Measurements from ENCODE around the gene GAS6. TPM values are rescaled to one million over a fixed set of nuclear protein-coding genes. Genes with fewer than 3 reads are reported as not detected.

Gene GAS6
- total RNA-seq, 1 donor from 2014 or later = 0.62 TPM

DNA sequence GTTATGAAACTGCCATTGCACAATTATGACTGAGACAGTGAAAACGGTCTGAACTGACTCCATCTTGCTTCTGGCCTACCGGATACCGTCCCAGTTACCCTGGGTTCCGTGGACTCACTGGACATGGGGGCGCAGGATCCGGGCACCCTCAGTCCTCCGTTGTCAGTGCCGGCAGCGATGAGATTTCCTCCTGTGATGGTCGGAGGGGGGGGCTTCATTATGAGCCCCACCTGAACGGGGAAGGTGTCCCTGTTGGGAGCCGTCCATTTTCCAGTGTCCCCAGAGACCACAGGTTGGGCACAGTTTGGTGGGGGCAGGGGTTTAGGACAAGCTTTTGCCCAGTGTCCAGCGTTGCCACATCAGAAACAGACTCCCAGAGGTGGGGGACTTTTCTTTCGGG lies 81.4 kb downstream of the GAS6 start:
- no peaks in the 10 kb centered on the region for H3K9me3 Mint-ChIP-seq
- DNase-seq (ENCODE audit: low spot score) = no peak
- peaks cover 19% of the 10 kb centered on the region for H3K27me3 Mint-ChIP-seq (ENCODE audit: insufficient read depth)
- no peaks in the 10 kb centered on the region for H3K4me1 Mint-ChIP-seq (ENCODE audit: low read depth)
- no peak overlapping the region for H3K4me3 Mint-ChIP-seq
- no peak overlapping the region for H3K27ac Mint-ChIP-seq
- no peaks in the 10 kb centered on the region for H3K36me3 Mint-ChIP-seq (ENCODE audit: low read depth)
- intact Hi-C loops (cut with micrococcal nuclease) = no loop called here

DNA sequence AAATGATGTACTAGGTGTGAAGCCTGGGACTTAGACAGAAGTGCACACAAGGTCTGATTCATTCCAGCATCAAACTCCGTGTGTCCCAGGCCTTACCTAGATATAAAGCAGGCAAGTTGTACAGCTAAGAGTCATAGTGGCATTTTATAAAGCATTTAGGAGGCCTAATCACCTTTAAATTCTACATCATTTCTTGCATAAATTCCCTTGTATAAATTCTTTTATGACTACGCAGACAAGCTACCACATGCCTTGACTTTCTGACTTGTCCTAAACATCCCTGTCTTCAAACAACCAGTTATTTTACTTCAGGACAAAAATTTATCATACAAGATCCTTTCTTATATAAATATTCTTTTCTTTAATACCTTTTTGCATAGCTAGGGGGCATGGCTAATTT lies 82.3 kb downstream of the GAS6 start:
- H3K4me1 Mint-ChIP-seq (ENCODE audit: low read depth) = no peaks in the 10 kb centered on the region
- no peaks in the 10 kb centered on the region for H3K36me3 Mint-ChIP-seq (ENCODE audit: low read depth)
- no peak for DNase-seq (ENCODE audit: low spot score)
- intact Hi-C loops (cut with micrococcal nuclease) = no loop called here
- no peak overlapping the region for H3K4me3 Mint-ChIP-seq
- no peaks in the 10 kb centered on the region for H3K9me3 Mint-ChIP-seq
- H3K27ac Mint-ChIP-seq = no peak overlapping the region
- peaks cover 19% of the 10 kb centered on the region for H3K27me3 Mint-ChIP-seq (ENCODE audit: insufficient read depth)

DNA sequence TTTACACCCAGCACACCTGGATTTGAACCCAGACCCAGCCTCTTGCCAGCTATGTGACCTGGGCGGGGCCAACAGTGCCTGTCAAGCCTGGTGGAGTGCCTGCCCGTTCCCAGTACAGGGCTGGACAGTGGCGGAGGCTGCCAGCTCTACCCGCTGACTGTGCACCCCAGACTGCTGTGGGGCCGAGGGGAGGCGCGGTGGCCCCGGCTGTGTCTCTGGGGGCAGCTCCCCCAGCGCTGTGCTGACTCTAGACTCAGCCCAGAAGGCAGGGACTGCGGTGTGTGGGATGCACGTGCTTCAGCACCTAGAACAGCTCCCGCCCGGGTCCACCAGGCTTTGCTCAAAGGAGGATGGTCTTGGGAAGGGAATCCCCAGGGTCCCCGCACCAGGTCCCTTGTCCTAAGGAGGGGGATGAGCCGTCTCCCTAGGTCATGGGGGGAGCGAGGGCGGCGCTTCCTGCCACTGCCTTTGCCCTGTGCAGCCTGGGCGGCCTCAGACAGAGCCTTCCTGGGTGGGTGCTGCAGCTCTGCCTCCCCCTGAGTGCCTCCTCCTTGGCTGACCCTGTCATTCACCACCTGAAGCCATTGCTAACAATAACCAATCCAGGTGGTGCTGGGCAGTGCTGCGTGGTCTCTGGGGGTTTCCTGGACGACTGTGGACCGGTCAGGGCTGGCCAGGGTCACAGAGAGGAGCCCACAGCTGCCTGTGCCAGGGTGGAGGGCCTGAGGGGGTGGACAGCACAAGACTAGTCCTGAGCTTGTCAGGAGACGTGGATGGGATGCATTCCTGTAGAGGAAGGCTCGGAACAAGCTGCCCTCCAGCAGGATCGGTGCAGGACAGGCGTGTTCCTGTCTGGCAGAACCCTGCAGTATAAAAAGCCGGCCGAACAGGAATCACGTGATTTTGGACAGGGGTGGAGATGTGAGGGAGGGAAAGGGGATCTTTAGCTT lies 86.3 kb downstream of the GAS6 start:
- intact Hi-C loops (cut with micrococcal nuclease) = no loop called here
- Mint-ChIP-seq H3K36me3 (ENCODE audit: low read depth) (no peaks in the 10 kb centered on the region), H3K27me3 (ENCODE audit: insufficient read depth) (peaks cover 7% of the 10 kb centered on the region), H3K4me1 (ENCODE audit: low read depth) (peaks cover under 1% of the 10 kb centered on the region), H3K9me3 (peaks cover 2% of the 10 kb centered on the region), H3K27ac (no peak overlapping the region), H3K4me3 (no peak overlapping the region)
- DNase-seq (ENCODE audit: low spot score) = no peak

DNA sequence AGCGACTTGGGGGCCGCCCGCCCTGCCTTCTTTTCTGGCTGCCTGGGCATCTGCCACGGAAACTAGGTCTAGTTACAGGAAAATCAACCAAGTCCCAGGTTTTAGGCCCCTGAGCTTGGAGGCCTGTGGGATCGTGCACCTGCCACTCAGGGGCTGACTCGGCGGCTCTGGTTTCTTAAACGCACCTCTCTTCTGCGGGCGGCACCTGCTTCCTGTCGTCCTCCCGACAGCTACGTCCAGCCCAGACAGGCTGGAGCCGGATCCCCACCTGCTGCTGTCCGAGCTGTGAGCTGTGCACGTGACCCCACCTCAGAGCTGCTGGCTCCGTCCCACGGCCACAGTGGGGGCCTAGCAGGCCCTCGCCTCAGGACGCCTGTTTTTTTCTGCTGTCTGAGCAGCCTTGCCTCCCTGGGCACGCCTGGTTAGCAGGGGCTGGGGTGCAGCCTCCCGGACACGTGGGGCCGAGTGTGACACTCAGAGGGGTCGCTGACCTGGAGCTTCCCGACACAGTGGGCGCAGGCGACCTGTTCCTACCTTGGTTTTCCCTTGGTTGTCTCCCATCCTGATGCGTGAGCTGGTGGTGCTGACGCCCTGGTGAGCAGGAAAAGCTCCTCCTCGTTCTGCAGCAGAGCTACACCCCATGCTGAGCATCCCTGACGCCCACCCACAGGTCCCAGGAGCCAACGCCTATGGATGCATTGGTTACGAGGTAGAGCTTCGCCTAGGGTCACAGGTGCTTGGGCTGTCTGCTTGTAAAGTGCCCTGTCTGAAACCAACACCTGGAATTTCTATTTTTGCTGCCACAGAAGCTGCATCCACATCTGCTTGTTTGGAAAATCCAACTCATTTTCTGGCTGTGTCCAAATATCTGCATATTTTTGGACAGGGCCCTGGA lies 87.4 kb downstream of the GAS6 start:
- Mint-ChIP-seq H3K36me3 (ENCODE audit: low read depth) (peaks cover 1% of the 10 kb centered on the region), H3K27me3 (ENCODE audit: insufficient read depth) (peaks cover 7% of the 10 kb centered on the region), H3K27ac (no peak overlapping the region), H3K4me1 (ENCODE audit: low read depth) (peaks cover 9% of the 10 kb centered on the region), H3K4me3 (no peak overlapping the region), H3K9me3 (peaks cover 10% of the 10 kb centered on the region)
- intact Hi-C loops (cut with micrococcal nuclease) = no loop called here
- DNase-seq (ENCODE audit: low spot score) = no peak

DNA sequence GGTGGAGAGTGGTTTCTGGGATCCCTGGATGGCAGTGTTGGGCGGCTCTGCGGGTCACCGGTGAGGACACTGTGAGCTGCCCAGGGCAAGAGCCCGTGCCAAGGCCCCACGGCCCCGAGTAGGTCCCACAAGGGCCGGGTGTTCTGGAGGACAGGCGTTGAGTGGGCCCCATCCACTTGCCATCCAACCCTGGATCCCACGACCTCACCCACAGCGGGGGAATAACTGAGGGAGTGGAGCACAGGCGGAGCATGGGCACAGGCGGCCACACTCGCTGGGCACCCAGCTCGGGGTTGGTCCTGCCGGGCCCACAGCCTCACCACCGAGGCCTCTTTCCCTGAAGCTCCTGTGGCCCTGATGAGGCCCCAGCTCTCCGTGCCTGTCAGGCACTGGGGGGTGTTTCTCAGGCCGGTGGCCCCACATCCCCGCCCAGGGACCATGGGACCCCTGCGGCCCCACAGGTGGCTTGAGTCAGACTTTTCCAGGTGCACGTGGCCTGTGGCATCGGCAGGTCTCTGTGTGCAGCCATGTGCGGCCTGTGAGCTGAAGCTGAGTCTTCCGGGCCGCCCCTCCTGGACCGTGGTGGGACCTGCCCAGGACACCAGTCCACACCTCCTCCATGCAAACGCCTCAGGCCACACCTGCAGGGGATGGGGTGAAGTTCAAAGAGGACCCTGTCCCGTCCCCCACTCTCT lies 88.3 kb downstream of the GAS6 start:
- Mint-ChIP-seq H3K27me3 (ENCODE audit: insufficient read depth) (peaks cover 7% of the 10 kb centered on the region), H3K4me1 (ENCODE audit: low read depth) (peaks cover 9% of the 10 kb centered on the region), H3K4me3 (no peak overlapping the region), H3K9me3 (peaks cover 10% of the 10 kb centered on the region), H3K36me3 (ENCODE audit: low read depth) (peaks cover 1% of the 10 kb centered on the region), H3K27ac (no peak overlapping the region)
- intact Hi-C loops (cut with micrococcal nuclease) = no loop called here
- no peak for DNase-seq (ENCODE audit: low spot score)

DNA sequence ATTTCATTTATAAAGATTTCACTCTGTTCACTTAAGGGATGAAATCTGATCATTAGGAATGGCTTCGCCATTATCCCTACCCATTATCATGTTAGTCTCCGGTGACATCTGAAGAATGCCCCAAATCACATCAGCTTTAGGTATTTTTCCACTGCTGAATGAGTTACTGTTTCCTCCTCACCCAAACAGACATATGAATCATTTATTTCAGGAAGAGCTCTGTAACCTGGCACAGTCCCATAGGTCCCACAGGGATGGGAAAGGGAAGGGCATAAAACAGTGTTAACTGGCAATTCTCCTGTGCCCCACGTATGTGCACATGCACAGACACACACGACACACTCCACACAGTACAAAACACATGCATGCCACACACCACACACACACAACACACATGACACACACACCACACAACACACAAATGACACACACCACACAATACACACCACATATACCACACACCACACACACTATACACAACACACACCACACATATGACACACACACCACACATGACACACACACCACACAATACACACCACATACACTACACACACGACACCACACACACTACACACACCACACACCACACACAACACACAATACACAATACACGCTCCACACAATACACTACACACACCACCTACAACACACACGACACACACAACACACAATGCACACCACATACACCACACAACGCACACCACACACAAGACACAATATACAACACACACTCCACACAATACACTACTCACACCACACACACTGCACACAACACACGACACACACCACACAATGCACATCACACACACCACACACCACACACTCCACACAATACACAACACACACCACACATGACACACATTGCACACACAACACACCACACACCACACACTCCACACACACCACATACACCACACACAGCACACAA lies 89.4 kb downstream of the GAS6 start:
- intact Hi-C loops (cut with micrococcal nuclease) = no loop called here
- H3K27ac Mint-ChIP-seq = no peak overlapping the region
- no peak overlapping the region for H3K4me3 Mint-ChIP-seq
- DNase-seq (ENCODE audit: low spot score) = no peak
- H3K9me3 Mint-ChIP-seq = peaks cover 10% of the 10 kb centered on the region
- H3K27me3 Mint-ChIP-seq (ENCODE audit: insufficient read depth) = peaks cover 7% of the 10 kb centered on the region
- H3K36me3 Mint-ChIP-seq (ENCODE audit: low read depth) = peaks cover 1% of the 10 kb centered on the region
- H3K4me1 Mint-ChIP-seq (ENCODE audit: low read depth) = peaks cover 9% of the 10 kb centered on the region

DNA sequence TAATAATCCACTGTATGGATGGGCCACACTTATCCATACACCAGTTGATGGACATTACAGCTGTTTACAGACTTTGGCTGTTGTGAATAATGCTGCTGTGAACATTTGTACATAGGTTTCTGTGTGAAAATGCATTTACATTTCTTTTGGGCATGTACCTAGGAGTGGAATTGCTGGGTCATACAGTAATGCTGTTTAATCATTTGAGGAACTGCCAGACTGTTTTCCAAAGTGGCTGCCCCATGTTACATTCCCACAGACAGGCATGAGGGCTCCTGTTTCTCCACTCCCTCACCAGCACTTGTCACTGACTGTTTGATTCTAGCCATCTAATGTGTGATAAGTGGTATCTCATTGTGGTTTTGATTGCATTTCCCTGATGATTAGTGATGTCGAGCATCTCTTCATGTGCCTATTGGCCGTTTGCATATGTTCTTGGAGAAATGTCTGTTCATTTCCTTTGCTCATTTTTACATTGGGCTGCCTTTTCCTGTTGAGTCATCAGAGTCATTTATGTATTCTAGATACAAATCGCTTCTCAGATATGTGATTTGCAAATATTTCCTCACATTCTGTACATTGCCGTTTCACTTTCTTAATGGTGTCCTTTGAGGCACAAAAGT lies 92.1 kb downstream of the GAS6 start:
- H3K27me3 Mint-ChIP-seq (ENCODE audit: insufficient read depth) = no peaks in the 10 kb centered on the region
- peaks cover 10% of the 10 kb centered on the region for H3K9me3 Mint-ChIP-seq
- no peak overlapping the region for H3K4me3 Mint-ChIP-seq
- no peak overlapping the region for H3K27ac Mint-ChIP-seq
- DNase-seq (ENCODE audit: low spot score) = no peak
- H3K4me1 Mint-ChIP-seq (ENCODE audit: low read depth) = peaks cover 9% of the 10 kb centered on the region
- peaks cover 1% of the 10 kb centered on the region for H3K36me3 Mint-ChIP-seq (ENCODE audit: low read depth)
- intact Hi-C loops (cut with micrococcal nuclease) = no loop called here

DNA sequence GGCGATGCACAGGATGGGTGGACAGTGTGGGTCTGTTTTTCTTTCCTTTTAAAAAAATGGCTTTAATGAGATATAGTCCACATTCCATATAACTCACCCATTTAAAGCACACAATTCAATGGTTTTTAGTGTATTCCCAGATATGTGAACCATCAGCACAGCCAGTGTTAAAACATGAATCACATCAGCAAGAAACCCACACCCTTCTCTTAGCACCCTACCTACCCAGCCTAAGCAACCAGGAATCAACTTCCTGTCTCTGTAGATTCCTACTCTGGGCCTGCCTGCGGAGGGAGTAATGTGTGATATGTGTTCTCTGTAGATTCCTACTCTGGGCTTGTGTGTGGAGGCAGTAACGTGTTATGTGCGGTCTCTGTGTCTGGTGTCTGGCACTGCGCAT lies 92.9 kb downstream of the GAS6 start:
- Mint-ChIP-seq H3K4me3 (no peak overlapping the region), H3K27ac (no peak overlapping the region)
- intact Hi-C loops (cut with micrococcal nuclease) = no loop called here

More for the DNA sequence above, 92.9 kb downstream of the GAS6 start:
- Mint-ChIP-seq H3K36me3 (ENCODE audit: low read depth) (peaks cover 1% of the 10 kb centered on the region), H3K4me1 (ENCODE audit: low read depth) (peaks cover 9% of the 10 kb centered on the region), H3K9me3 (peaks cover 10% of the 10 kb centered on the region), H3K27me3 (ENCODE audit: insufficient read depth) (no peaks in the 10 kb centered on the region)
- no peak for DNase-seq (ENCODE audit: low spot score)

Other genes with a start within 250 kb of the GAS6 start
- not detected in 2 replicates for gene ATP4B, start 205.9 kb downstream of the GAS6 start, total RNA-seq
- 0.12 TPM in 1 of 2 replicates, not detected in the other for gene GRK1, start 196.9 kb downstream of the GAS6 start, total RNA-seq
- 2.2 and 2.6 TPM in 2 replicates for gene TMEM255B, start 104.8 kb downstream of the GAS6 start, total RNA-seq
- gene C13orf46, start 110.0 kb upstream of the GAS6 start, total RNA-seq = 0.83 and 0.91 TPM in 2 replicates